HL-60 (cell line): ENCODE measurements around the gene NLRC5.

ENCODE experiments used
- CTCF ChIP-seq: IDR thresholded peaks from one replicate; pipeline ENCODE4 v1.5.1; 2011; ENCODE audit warnings: low read length, control low read depth, inconsistent platforms; ENCODE audit not compliant: insufficient read depth
- REST ChIP-seq: IDR thresholded peaks from 2 replicates; pipeline ENCODE4 v1.6.1; 2012; ENCODE audit warnings: low read depth; ENCODE audit not compliant: insufficient replicate concordance

- TF ChIP-seq CTCF, result no peak
- TF ChIP-seq REST, result no peak
Observed at GRCh38 chr16:57067347-57067746, 78.0 kb downstream of the NLRC5 start.
